Measurements from ENCODE around the gene KIF16B.
"Not testable (repeated sequence)": the region's sequence is repeated elsewhere in the genome, so short reads cannot be mapped to it uniquely, and the experiment has no call there.

The KIF16B gene, protein sequence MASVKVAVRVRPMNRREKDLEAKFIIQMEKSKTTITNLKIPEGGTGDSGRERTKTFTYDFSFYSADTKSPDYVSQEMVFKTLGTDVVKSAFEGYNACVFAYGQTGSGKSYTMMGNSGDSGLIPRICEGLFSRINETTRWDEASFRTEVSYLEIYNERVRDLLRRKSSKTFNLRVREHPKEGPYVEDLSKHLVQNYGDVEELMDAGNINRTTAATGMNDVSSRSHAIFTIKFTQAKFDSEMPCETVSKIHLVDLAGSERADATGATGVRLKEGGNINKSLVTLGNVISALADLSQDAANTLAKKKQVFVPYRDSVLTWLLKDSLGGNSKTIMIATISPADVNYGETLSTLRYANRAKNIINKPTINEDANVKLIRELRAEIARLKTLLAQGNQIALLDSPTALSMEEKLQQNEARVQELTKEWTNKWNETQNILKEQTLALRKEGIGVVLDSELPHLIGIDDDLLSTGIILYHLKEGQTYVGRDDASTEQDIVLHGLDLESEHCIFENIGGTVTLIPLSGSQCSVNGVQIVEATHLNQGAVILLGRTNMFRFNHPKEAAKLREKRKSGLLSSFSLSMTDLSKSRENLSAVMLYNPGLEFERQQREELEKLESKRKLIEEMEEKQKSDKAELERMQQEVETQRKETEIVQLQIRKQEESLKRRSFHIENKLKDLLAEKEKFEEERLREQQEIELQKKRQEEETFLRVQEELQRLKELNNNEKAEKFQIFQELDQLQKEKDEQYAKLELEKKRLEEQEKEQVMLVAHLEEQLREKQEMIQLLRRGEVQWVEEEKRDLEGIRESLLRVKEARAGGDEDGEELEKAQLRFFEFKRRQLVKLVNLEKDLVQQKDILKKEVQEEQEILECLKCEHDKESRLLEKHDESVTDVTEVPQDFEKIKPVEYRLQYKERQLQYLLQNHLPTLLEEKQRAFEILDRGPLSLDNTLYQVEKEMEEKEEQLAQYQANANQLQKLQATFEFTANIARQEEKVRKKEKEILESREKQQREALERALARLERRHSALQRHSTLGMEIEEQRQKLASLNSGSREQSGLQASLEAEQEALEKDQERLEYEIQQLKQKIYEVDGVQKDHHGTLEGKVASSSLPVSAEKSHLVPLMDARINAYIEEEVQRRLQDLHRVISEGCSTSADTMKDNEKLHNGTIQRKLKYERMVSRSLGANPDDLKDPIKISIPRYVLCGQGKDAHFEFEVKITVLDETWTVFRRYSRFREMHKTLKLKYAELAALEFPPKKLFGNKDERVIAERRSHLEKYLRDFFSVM (N-terminal part only)

GRCh38 chr20:16573001-16573965, at the start of gene KIF16B:
TSS of gene KIF16B (minus strand) at chr20:16573448. CDS start at chr20:16573275, 173 bp downstream.
- DNase-seq (ENCODE audit: low read depth in 2 of 2) = peak; percentile 63 to 72

DNA sequence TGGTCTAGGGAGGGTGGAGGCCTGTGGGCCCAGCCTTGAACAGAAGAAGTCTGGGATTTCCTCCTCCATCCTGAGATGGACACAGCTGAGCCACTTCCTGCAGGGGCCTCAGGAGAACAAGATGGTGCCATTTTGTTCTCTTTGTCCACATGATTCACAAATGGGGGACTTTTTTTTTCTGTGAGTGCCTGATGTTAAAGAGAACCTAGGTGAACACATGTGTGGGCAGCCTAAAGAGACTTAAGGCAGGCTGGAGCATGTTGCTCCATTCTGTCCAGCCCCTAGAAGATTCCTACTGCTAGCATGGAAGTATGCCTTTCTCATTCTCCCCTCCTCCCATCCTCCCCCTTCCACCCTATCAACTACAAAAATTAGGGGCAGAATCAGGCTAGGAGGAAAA, 49.3 kb upstream of the KIF16B start:
- no peak for DNase-seq (ENCODE audit: low read depth in 2 of 2)

DNA sequence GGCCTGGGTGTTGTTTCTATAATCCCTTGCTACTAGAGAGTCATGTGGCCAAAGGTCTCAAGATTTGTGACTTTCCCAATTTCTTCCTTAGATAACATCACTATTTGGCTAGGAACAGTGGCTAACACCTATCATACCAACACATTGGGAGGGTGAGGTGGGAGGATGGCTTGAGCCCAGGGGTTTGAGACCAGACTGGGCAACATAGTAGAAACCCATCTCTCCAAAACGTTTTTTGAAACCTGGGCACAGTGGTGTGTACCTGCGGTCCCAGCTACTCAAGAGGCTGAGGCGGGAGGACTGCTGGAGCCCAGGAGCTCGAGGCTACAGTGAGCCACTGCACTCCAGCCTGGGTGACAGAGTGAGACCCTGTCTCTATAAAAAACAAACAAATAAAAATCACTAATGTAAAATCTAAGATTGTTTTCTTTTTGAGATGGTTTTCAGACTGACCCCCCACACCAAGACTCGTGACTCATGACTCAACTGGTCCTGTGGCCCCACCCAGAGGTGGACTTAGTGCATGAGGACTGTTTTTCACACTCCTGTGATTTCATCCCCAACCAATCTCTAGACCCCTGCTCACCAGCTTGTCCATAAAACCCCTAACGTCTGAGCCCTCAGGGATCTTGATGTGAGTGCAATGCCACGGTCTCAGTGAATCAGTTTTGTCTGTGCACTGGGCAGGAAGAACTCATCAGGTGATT, 48.3 kb upstream of the KIF16B start:
- DNase-seq (ENCODE audit: low read depth in 2 of 2) = no peak

DNA sequence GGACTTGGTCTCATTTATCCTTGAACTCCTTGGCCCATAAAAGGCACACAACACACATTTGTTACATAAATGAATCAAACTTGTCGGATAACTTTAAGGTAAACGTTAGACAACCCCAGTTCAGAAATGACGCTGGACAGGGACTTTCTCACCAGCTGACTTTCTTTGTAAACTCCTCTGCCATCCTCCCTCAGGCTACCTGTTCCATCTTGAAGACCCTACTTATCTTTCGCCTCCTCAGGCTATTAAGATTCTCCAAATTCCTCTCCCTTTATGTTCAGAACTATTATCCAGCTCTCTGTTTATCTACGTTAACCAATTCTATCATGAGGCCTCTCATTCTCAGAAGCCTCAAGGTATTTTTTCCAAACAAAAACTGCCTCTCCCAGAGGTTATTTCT, 47.7 kb upstream of the KIF16B start:
- DNase-seq (ENCODE audit: low read depth in 2 of 2) = no peak

GRCh38 chr20:16619953-16620352, 46.7 kb upstream of the KIF16B start:
- DNase-seq (ENCODE audit: low read depth in 2 of 2) = no peak

DNA sequence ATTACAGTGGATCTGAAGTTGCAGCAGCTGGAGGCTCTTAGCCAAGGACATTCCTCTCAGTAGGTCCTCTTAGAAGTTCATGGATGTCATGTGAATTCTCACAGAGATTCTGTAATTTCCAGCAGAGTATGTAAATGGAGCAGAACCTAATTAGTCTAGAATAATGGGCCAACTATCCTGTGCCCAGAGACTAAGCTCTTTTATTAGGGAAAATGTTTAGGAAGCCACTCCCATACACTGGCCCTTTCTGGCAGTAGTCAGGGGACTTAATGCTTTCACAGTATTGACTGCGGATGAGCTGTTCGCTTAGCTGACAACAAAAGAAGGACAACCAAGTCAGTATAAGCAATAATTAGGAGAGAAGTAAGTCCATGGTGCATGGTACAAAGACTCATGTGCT, 43.8 kb upstream of the KIF16B start:
- no peak for DNase-seq (ENCODE audit: low read depth in 2 of 2)

DNA sequence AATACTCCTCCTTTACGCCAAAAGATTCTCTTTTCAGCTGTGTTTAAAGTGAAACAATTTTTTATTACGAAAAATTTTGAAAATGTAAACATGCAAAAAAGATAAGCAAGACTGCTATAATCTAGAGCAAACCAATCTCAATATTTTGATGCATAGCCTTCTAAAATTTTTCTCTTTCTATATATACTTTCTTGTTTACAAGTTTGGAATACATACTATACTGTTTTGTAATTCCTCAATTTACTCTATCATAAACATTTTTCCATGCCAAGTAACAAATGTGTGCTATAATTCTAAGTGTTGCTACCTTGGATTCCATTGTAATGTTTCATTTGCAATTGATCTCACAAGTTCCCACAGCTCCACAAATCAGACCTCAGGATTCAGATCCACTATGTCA, 43.1 kb upstream of the KIF16B start:
- no peak for DNase-seq (ENCODE audit: low read depth in 2 of 2)

GRCh38 chr20:16615199-16615598, 42.0 kb upstream of the KIF16B start:
- DNase-seq (ENCODE audit: low read depth in 2 of 2) = no peak

- no peak for DNase-seq (ENCODE audit: low read depth in 2 of 2)
Observed at GRCh38 chr20:16613954-16614353, 40.7 kb upstream of the KIF16B start.

DNA sequence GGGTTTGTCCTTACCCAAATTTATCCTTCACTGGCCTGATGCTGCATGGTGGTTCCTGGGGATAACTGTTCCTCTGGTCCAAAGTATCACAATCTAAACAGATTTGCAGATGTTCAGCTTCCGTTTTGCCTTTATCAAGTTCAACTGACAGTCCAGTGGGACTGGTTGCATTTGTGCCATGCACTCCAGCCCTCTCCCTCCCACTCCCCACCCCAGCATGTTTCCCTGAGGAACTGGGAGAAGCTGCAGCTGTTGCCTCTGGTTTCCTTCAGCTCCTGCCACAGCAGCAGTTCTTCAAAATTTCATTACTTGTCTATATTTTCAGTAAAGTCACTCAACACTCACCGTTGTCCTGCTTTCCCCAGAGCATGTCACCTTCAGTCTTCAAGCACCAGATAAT, 39.5 kb upstream of the KIF16B start:
- no peak for DNase-seq (ENCODE audit: low read depth in 2 of 2)

- no peak for DNase-seq (ENCODE audit: low read depth in 2 of 2)
Observed at GRCh38 chr20:16611817-16612216, 38.6 kb upstream of the KIF16B start.

- no peak for DNase-seq (ENCODE audit: low read depth in 2 of 2)
Observed at GRCh38 chr20:16609066-16609465, 35.8 kb upstream of the KIF16B start.

DNA sequence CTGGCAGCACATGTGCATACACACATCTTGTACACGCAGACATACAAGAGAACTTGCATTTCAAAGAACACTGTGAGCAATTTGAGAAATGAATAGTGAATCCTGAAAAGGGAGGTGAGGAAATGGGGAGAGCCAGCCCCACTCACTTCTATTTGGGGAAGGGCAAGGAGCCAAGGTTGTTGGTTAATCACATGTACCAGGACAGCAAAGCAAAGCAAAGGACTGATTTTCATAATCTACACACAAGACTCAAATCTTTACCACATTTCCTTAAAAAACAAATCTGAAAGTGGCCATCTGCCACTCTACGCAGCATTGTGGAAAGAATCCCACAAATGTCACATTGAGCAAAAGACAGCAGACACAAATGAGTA, 35.0 kb upstream of the KIF16B start:
- DNase-seq (ENCODE audit: low read depth in 2 of 2) = no peak

GRCh38 chr20:16607364-16608276, 34.4 kb upstream of the KIF16B start:
- no peak for DNase-seq (ENCODE audit: low read depth in 2 of 2)

GRCh38 chr20:16606468-16607070, 33.3 kb upstream of the KIF16B start:
- DNase-seq (ENCODE audit: low read depth in 2 of 2) = no peak

GRCh38 chr20:16601047-16601446, 27.8 kb upstream of the KIF16B start:
- no peak for DNase-seq (ENCODE audit: low read depth in 2 of 2)

DNA sequence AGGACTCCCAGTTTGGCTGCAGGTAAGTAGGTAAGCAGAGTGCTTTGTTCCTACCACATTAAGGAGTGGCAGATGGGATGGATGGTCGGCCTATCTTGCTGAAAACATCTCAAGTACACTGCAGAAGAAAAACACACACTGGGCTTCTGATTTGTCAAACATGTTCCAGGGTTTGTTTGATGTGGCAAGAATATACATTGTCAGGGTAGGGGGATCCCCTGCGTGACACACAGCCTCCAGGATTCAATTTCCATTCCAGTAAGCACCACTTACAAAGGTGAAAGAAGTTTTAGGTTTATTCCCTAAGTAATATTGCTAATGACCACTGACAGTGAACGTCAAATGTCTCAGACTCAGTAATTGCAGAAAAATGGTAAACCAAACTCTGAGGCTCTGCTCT, 26.0 kb upstream of the KIF16B start:
- DNase-seq (ENCODE audit: low read depth in 2 of 2) = no peak

DNA sequence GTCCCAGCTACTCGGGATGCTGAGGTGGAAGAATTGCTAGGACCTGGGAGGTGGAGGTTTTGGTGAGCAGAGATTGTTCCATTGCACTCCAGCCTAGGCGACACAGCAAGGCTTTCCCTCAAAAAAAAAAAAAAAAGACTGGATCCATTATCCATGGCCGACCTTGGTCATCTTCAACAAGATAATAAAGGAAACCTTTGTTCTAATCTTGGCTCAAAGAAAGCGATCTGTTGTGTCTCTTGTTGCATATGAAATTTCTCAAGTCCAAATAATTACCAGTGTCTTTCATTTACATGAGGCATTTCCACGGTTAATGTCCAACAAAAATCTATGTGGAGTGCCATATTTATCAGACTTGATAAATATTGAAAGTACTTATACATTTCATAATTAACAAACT, 23.7 kb upstream of the KIF16B start:
- no peak for DNase-seq (ENCODE audit: low read depth in 2 of 2)

DNA sequence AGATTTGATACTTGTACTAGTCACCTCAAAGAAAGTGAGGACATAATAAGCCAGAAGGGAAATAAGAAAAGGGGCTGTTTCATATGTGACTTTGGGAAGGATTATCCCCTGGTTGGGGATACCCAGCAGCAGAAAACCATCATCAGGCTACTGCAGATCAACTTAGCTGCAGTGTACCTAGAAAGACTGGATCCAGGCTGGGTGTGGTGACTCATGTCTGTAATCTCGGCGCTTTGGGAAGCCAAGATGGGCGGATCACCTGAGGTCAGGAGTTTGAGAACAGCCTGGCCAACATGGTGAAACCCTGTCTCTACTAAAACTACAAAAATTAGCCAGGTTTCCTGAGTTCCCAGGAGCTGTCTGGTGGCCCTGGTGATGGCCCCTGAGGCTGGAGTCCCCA, 23.2 kb upstream of the KIF16B start:
- DNase-seq (ENCODE audit: low read depth in 2 of 2) = not testable (repeated sequence)
